Activated naive CD4-positive, alpha-beta T cell treated with anti-CD3 and anti-CD28 coated beads, Interleukin-2, amount 50 U/mL, for 24 hours (primary cell): Measurements from ENCODE around the gene HIRA.

Experiments used
- H3K27ac Mint-ChIP-seq: one replicate; pipeline ENCODE4 v1.8.0; 2021; ENCODE audit warnings: mild to moderate bottlenecking, mixed read lengths
- H3K27me3 Mint-ChIP-seq: one replicate; pipeline ENCODE4 v1.8.0; 2021; ENCODE audit warnings: mixed read lengths
- H3K36me3 Mint-ChIP-seq: one replicate; pipeline ENCODE4 v1.8.0; 2021; ENCODE audit warnings: mixed read lengths
- H3K4me1 Mint-ChIP-seq: one replicate; pipeline ENCODE4 v1.8.0; 2021; ENCODE audit warnings: mixed read lengths
- H3K4me3 Mint-ChIP-seq: one replicate; pipeline ENCODE4 v1.8.0; 2021; ENCODE audit warnings: mild to moderate bottlenecking, mixed read lengths
- H3K9me3 Mint-ChIP-seq: one replicate; pipeline ENCODE4 v1.8.0; 2021; ENCODE audit warnings: mixed read lengths

Gene HIRA

DNA sequence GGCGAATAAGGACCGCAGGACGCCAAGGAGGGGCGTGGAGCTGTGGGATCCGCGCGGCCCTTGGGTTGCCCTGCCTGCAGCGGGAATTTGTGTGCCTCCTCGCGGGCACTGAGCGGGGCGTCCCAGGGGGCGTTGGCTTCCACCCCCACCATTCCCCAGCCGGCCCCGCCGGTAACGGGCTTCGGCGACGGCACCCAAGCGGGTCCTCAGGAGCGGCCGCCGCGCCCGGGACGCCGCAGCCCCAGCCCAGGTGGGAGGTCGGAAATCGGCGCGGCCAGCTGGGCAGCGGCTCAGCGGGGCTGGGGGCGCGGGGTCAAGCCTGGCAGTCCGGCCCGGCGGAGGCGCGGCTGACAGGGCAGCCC lies 140.3 kb downstream of the HIRA start:
- Mint-ChIP-seq H3K27me3 (peaks cover 12% of the 10 kb centered on the region), H3K9me3 (no peaks in the 10 kb centered on the region), H3K4me3 (peak overlapping the region; percentile 83), H3K36me3 (no peaks in the 10 kb centered on the region), H3K27ac (no peak overlapping the region), H3K4me1 (peaks cover 17% of the 10 kb centered on the region)

DNA sequence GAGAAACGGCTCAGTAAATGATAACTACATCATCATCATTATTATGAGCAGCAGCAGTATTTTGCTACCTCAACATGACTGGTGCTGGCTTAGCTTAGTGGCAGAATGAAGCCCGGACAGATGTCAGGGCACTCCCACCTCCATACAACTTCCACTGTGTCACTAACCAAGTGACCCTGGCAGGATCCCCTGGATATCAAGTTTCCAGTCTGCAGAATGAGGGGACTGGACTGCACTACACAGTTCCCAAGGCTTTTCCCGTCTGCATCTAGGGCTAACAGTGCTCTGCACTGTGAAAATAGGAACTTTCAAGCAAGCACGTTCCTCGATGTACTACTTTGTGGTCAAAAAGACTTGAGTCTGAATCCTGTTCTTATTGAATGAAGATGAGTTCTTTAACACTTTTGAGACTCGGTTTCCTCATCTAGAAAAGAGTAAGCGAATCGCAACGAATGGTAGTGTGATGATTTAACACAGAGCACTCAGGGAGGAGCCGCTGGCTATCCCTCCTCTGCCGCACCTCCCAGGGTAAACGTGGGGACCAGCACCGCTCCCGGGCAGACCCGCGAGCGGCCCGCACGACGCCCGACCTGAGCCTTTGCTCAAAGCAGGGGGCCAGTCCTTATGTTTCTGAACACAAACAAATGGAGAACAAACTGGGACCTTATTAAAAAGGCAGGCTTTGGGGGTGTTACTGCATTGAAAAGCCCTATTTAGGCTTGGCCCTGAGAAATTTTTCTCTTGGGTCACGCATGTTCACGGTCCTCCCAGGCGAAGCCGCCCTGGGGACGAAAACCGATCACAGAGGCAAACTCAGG lies 140.9 kb downstream of the HIRA start:
- H3K4me1 Mint-ChIP-seq, result peaks cover 17% of the 10 kb centered on the region
- H3K27ac Mint-ChIP-seq, result peak overlapping the region; percentile 52

DNA sequence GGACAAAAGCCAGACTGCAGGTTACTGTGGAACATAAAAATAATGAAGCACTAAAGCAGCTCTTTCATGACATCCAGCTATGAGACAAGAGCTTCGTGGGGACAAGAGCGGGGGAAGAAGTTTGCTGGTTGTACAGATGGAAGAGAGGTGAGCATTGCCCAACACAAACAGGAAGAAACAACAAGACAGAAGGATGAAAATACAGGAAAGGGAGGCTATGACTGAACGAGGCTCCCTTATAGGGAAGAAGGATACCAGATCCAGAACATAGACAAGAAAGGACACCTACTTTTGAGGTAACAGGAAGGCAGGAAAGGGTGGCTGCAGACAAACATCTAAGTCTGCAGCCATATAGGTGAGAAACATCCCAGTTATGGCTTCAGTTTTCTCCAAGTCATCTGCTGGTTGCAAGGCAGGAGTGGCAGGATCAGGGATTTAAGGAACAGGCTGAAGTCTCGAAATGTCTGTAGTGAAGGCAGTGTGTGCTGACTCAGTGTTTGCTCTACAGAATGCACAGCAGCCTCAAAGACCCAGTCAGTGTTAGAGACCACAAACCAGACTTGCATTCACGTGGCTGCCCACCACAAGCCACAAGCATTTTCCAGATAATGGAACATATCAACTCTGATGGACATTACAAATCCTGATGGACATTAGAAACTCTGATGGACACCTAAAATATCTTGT lies 141.9 kb downstream of the HIRA start:
- H3K36me3 Mint-ChIP-seq, result no peaks in the 10 kb centered on the region
- H3K4me3 Mint-ChIP-seq, result no peak overlapping the region
- peaks cover 12% of the 10 kb centered on the region for H3K27me3 Mint-ChIP-seq
- H3K9me3 Mint-ChIP-seq, result no peaks in the 10 kb centered on the region
- no peak overlapping the region for H3K27ac Mint-ChIP-seq
- peaks cover 17% of the 10 kb centered on the region for H3K4me1 Mint-ChIP-seq

More for the DNA sequence above, 140.9 kb downstream of the HIRA start:
- Mint-ChIP-seq H3K9me3 (no peaks in the 10 kb centered on the region), H3K4me3 (peak overlapping the region; percentile 83), H3K36me3 (no peaks in the 10 kb centered on the region), H3K27me3 (peaks cover 12% of the 10 kb centered on the region)

DNA sequence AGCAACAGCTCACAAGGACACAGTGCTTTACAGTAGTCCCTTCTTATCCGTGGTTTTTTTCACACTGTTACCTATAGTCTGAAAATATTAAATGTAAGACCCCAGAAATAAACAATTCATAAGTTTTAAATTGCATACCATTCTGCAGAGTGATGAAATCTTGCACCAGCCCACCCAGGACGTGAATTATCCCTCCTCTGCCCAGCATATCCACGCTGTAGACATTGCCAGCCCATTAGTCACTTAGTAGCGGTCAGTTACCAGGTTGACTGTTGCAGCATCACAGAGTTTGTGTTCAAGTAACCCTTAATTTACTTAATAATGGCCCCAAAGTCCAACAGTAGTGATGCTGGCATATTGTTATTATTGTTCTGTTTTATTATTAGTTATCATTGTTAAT lies 143.6 kb downstream of the HIRA start:
- H3K4me1 Mint-ChIP-seq, result peaks cover 17% of the 10 kb centered on the region
- H3K9me3 Mint-ChIP-seq, result no peaks in the 10 kb centered on the region
- H3K4me3 Mint-ChIP-seq, result no peak overlapping the region
- H3K27me3 Mint-ChIP-seq, result peaks cover 12% of the 10 kb centered on the region
- no peaks in the 10 kb centered on the region for H3K36me3 Mint-ChIP-seq
- no peak overlapping the region for H3K27ac Mint-ChIP-seq

DNA sequence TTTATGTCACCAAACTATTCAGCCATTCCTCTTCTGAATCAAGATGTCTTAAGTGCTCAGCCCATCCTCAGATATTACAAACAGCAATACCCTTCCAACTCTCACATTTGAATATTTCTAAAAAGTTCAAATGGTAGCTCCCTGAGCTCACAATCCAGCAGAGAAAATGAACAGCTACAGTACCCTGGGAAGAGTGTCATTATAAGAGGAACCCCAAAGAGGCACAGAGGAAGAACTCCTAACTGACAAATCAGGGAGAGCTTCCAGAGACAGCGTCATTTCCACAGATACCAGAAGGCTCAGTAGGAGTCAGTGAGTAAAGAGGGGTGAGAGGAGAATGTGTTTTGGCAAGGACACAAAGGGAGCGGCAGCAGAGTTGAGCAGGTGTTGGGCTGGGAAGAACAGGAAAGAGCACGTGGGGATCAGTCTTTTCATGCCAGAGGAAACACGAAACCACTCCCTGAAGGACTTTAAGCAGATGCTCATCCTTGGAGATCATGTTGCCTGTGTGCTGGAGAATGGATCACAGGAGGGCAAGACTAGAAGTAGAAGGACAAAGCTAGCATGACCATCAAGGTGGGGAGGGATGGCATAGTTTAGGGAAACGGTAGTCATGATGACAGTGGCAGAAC lies 144.3 kb downstream of the HIRA start:
- Mint-ChIP-seq H3K4me1 (peaks cover 14% of the 10 kb centered on the region), H3K9me3 (no peaks in the 10 kb centered on the region), H3K36me3 (no peaks in the 10 kb centered on the region), H3K27me3 (peaks cover 12% of the 10 kb centered on the region), H3K4me3 (no peak overlapping the region), H3K27ac (no peak overlapping the region)

DNA sequence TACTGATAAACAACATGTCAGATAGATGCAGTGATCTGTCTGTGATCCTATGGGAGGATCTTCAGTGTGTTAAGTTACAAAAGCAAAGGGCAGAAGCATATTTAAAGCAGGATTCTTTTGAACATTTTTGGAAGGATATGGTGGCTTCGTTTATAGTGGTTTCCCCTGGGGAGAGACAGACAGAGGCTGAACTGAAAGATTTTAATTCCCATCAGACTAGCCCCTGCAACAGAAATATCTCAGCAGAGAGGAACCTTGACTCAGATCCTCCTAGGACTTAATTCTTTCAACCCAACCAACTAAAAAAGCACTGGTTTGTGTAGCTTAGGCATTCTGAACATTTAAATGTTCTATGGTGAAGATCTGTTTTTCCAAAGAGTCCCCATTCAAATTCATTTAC lies 145.7 kb downstream of the HIRA start:
- Mint-ChIP-seq H3K27me3 (peaks cover 12% of the 10 kb centered on the region), H3K27ac (no peak overlapping the region), H3K4me3 (no peak overlapping the region), H3K36me3 (no peaks in the 10 kb centered on the region), H3K4me1 (peaks cover 7% of the 10 kb centered on the region), H3K9me3 (no peaks in the 10 kb centered on the region)
